HK-2 (cell line): Measurements from ENCODE around the gene COL13A1.

Source experiments
- DNase-seq: peaks from one replicate; pipeline ENCODE4 v3.0.0-alpha.2; 2018; ENCODE audit not compliant: unreplicated experiment

Gene COL13A1

DNA sequence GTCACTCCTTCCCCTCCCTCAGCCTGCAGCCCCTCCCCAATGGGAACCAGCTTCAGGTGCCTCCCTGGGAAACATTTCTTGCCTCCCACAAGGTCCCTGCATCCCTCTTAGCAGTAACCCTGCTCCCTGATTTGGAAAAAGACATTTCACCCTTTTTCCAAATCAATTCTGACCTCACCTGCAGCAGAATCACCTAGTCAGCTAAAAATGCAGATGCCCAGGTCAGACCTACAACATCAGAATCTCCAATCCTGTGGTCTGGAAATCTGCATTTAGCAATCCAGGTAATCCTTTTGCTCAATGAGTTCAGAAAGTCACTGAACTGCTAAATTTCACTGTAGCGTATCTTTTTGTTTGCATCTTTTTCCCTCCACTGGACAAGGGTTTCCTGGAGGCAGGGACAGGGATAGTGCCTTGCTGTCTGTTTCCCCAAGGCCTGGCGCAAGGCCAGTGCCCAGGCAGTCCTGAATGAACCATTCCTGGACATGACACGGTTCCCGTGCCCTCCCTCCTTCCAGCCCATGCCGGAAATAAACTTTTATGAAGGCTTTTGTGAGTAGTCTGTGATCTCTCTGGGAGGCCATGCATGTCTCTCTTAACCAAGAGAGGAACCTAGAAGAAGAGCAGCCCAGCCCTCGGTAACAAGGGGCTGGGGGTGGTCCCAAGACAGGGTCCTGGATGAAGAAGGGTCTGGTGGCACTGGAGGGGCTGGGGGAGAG is 44.0 kb downstream of the COL13A1 start:
- peak; percentile 78 for DNase-seq

DNA sequence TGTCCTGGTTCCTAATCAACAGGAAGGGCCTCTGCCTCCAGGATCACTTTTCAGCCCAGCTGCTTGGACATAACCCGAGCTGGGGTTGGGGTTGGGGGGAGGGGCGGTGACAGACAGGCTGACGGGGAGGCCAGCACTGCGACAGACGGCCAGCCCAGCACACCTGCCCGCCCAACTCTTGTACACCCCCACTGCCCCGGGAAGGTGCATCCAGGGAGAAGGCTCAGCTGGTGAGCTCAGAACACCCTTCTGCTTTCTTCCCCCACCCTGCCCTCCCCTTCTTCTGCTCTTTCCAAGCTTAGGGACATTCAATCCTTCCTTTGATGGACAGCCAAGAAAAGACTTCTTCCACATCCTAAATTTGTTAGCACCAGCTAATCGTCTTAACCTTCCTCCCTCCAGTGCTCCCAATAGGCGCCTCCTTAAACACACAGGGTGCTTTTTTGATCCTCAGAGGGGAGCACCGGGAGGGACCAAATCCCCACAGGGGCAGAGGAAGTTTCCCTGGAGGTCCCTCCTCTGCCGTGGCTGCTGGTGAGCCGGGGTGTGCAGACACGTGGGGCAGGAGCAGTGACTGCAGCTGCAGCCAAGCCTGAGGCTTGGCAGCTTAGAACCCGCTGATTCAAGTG is 44.7 kb downstream of the COL13A1 start:
- DNase-seq: no peak

DNA sequence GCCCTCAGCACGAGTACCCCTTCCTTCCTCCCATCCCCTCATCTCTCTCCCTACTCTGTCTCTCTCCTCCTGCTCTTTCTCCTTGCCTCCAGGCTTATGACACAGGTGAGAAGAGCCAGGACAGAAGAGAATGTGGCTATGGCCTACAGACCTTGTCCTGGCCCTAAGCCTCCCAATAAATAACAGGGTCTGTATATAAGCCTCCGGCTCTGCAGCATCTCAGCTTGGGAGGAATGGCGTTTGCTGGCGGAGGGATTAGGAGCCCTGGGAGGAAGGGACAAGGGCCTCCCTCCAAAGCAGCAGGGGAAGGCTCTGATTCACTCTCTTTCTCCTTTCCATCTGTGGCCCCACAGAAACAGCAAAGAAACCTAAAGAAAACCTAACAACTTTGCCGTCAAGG is 45.8 kb downstream of the COL13A1 start:
- DNase-seq: no peak

DNA sequence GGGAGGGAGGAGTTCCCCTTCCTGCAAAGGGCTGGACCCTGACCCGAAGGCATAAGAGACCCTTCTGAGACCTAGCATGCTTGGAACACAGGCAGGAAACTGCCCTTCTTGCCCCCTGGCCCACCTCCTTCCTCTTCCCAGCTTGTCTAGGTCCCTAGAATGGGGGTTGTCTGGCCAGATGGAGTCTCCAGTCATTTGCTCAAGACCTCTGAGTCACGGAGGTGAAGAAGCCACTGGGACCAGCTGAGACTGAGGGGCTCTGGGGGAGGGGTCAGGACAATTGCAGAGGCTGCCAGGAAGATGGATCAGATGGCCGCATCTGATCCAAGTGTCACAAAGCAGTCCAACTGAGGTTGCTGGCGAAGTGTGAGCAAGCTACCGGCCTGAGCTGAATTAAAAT is 46.2 kb downstream of the COL13A1 start:
- no peak for DNase-seq

DNA sequence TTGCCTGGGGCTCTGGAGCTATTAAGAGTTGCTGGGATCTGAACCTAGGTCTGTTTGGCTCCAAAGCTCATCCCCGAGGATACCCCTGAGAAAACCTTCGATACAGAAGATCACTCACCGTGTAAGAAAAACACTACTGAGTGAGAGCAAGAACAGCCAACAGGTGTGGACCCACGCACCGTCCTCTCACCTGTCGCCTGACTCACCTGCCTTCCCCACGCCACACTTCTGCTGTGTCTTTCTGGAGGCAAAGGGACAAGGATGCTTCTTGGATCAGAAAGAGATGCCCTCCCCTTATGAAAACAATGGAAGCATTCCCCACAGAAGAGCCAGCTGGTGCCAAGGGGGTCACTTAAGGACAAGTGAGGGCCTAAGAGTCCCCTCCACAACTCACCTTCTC is 46.7 kb downstream of the COL13A1 start:
- no peak for DNase-seq

DNA sequence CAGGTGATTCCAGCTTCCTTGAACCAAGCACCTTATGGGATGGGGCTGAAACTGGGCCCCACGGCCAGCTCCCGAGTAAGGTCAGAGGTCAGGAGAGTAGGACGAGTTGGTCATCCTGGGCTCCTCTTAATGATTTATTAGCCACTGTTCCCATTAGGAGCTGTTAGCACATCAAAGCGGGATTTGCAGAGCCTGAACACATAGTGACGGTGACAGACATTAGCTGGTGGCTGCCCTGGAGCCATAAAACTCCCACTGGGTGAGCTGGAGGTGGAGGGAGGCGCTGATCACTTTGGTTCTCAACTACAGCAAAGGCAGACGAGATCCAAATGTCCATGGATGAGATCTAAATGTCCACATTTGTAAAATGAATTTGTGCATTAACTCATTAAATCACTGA is 48.1 kb downstream of the COL13A1 start:
- no peak for DNase-seq

DNA sequence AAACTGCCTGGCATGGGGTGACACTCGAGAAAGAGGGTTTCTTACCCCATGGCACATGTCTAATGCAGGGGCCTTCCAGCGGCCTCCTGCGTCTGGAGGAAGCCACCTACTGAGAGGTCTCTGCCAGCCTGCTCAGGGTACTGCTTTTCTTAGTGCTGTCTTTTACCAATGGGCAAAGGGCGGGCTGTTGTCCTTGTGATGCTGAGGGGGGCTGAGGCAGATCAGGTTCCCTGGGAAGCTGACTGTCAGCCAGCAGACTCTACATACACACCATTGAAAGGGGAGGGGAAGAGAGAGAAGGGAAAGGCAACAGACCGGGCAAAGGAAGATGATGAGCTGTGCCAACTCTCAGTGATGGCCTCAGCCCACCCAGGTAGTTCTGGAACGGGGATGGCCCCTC is 48.7 kb downstream of the COL13A1 start:
- no peak for DNase-seq

DNA sequence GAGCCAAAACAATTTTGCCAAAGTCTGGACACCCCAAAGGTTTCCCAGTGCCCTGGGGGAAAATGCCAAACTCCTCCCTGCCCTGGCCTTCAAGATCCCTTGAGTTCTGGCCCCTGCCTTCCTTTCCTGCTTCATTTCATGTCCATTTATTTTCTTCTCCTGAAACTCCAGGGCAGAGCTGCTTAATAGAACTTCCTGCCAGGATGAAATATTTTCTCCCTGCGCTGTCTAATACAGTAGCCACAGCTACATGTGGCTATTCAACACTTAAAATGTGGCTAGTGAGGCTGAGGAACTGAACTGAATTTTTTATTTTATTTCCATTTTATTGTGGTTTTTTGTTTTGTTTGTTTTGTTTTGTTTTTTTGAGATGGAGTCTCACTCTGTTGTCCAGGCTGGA is 49.6 kb downstream of the COL13A1 start:
- no peak for DNase-seq

DNA sequence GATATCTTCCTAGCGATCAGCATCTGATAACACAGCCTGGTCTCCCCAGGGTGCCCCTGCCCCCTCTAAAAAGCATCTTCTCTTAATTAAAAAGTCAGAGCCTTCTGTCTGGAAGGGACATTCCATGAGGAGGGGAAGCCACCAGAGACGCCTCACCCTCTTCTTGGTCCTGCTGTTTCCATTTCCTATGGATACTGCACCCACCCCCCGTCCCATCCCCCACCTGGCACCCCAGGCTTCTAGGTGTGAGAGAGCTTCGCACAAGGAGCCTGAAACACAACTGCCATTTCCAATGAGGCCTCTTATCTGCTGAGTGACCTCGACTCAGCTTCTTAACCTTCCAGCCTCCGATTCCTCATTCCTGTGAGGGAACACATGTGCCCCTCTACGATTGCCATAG is 51.4 kb downstream of the COL13A1 start:
- DNase-seq: no peak

DNA sequence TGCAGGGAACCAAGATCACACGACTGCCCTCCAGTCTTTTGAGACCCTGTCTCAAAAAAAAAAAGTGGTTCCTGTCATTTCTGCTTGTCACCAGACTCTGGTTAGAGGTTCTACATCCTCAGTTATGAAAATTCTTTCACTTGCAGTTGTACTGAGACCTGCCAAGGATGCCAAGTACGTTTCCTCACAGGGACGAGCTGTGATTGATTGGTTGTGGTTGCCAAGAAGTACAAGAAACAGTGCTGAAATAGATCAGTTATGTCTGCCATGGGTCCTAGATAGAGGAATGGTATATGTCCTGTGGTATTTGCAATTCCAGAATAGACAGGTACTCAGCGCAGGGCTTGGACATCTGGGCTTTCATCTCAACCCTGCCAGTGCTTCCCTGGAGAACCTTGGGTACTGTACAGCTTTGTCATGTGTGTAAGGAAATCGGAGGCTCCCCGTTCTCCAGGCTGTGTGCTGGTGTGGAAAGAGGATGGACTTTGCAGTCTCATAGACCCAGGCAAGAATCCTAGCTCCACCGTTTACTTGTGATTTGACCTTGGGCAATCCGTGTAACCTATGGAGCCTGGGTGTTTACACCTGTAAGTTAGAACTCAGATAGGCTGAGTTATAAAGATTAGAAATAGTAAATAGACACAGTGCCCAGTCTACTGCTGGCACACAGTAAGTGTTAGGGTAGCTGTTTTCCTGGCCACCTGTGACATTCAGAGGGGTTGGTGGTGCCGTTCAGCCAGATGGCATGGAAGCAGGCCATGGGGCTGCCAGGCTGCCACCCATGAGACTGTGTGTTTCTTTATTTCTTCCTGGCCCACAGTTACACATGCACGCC is 53.0 kb downstream of the COL13A1 start:
- DNase-seq: no peak

DNA sequence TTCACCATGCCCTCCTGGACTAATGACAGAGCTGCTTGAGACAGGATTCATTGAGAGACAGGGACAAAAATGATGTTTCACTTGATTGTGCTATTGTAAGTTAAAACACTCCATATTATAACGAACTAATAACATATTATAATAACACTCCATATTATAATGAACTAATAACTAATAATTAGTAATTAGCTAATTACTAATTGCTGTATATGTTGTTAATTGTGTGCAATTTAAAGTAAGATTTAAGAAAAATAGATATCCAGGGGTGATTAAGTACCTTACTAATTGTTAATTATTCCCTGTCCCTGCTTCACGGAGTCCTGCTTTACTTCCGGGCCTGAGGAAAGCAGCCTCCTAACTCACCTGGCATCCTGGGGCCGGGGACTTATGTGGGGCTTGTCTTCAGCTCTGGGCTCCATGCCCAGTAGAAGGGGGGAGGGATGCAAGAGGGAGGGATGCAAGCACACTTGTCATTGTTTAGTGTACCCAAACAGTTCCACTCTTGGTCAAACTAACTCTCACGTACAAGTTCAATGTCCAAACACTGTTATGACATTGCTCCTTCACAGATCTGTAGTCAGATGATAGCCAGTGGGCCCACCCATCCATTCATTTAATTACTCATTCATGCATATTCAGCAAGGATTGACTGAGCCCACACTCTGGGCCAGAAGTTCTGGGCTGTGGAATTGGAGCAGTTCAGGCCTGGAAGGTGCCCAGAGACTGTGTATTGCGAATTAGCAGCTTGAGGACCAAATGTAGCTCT is 53.8 kb downstream of the COL13A1 start:
- DNase-seq: no peak

DNA sequence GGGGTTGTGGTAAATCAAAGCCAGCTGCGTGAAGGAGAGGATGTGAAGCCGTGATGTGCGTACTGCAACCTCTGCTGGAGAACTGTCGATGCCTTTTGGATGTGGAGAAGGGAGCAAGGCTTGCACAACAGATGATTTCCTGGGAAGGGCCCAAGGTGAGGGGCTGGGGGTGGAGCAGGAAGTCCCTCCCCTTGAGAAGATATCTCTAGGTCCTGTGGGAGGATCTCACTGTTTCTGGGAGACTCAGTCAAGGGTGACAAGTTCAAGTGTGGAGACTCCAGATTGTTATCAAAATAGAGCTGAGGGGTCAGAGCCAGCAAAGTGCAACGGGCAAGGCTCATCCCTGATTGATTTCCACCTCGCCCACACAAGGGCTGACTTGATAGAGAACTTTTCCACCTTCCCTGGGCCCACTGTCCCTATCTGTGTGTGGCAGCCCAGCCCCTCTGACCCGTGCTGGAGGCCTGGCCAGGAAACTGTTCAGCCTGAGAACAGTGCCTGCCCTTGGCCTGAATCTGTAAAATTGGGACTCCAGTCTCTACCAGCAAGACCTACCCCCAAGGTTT is 55.0 kb downstream of the COL13A1 start:
- no peak for DNase-seq

DNA sequence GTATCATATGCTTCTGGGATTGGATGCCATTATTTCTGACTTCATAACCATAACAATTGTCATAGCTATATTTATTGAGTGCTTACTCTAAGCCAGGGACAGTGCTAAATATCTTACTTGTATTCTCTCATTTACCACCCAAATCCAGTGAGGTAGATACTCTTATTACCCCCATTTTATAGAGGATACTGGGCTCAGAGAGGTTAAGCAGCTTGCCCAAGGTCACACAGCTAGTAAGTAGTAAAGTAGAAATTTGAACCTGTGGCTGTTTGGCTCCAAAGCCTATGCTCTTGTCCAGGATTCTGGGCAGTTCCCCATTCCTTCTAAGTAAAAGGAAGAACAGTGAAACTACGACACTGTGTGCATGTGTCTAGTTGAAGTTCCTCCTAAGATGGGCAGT is 56.5 kb downstream of the COL13A1 start:
- no peak for DNase-seq

DNA sequence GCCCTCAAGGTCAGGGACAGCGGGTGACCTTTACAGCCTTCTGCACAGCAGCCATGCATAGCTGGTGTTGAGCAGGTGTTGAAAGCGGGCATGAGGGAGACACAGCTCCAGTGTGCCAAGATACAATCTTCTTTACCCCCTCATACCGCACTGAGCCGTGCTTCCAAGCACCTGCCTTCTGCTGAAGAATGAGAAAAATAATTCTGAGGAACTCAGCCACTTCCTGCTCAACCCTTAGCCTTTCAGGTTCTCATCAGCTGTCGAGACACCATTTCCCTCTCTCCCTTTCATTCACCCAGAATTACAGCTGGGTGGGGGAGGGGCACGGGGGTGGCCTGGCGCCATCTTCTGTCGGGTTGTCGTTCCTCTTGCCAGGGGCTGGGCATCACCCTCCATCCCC is 58.6 kb downstream of the COL13A1 start:
- no peak for DNase-seq

DNA sequence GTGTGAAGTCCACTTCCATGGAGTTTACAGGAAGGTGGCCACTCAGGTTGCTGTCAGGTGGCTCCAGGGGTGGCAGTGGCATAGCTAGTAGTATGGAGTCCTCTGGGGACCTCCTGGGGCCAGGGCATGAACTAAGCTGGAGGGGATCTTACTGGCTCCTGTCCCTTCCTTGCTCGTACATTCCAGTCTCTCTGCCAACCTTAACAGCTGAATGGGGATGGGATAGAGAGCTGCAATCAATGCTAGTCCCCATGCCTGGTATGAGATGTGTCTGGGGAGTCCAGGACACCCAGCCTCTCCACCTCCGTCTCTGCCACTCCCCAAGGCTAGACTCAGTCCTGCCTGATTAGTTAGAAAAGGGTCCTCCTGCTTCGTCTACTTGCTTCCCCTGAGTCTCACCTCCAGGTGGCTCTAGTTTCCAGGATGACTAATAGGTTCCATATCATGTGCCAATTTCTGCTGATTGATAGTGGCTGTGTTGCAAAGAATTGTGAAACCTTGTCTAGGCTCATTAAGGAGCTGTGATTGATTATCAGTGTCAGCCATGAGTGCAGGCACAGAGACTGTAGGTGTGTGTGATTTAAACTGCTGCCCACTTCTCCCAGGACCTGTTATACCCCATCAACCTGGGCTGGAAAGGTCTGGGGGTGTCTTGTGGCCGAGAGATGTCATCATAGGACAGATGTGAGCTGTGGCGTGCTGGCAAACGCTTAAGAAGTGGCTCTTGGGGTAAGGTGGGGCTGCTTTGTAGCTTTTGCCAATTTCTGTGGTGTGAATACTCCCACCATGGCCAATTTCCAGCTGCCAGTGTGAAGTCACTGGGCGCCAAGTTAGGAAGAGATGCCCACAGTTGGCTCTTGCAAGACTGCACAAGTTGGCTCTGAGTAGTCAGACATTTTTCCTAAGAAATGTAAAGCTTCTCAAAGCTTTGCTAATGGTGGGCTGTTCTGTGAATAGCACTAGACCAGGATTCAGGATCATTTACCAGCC is 59.8 kb downstream of the COL13A1 start:
- no peak for DNase-seq

DNA sequence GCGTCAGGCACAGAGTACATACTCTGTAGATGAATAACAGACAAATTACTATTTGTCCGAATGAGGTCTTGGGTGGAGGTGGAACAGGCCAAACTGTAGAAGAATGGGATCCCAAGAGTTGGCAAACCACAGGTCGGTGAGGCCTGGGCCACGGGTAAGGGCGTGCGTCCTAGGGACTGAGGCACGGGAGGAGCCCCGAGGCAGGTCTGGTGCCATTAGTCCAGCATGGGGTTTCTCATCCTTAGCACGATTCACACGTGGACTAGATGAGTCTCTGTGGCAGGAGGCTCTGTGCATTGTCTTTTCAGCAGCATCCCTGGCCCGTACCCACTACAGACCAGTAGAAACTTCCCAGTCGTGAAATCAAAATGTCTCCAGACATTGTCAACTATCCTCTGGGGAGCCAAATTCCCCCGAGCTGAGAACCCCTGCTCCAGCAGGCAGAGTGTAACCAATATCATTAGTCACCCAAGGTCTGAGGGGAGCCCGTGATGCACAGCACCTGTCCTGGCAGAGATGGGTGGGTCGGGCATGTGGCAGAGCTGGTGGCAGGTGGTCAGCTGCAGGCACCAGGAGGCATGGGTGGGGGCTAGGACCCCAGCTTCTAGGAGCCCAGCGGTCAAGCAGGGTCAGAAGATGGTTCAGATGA is 61.3 kb downstream of the COL13A1 start:
- DNase-seq: no peak

DNA sequence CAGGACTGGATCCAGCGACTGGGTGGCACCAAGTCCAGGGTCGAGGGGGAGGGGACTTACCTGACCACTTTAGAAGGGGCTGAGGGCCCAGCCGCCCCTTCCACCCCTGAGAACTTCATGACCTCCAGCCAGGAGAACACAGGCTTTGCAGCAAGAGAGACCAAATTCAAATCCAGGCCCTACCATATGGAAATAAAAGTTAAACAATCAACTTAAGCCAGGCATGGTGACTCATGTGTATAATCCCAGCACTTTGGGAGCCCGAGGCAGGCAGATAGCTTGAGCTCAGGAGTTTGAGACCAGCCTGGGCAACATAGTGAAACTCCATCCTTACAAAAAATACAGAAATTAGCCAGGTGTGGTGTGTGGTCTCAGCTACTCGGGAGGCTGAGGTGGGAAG is 61.9 kb downstream of the COL13A1 start:
- DNase-seq: no peak

DNA sequence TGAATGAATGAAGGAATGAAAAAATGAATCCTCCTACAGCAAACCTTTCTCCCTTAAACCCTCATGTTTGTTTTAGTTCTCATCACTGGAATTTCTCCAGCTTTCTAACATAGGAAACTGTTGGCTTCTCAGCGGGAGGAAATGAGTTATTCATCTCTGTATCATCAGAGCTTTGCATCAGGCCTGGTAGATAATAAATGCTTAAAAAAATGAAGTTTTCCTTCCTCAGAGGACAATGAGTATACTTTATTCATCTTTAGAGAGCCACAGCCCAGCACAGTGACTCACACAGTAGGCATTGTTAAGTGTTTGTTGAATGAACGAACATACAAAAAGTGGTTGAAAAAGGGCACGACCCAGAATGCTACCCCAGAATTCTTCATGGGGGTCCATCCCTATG is 62.6 kb downstream of the COL13A1 start:
- no peak for DNase-seq

DNA sequence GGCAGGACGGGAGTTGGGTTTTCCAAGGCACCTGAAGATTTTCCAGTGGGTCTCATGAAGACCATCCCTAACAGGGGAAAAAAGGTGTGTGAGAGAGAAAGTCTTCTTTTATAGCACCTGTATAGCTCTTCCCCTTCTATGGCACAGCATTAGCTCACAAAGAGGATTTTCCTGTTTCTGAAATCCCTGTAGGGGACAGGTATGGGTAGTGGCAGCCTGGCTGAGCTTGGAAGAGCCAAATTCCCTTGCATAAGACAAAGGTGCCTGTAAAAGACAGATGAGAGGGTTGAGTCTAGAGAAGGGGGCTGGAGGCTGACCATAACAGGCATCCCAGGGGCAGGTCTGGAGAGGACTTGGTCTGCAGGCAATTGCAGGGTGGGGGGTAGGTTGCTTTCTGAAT is 63.7 kb downstream of the COL13A1 start:
- DNase-seq: no peak

DNA sequence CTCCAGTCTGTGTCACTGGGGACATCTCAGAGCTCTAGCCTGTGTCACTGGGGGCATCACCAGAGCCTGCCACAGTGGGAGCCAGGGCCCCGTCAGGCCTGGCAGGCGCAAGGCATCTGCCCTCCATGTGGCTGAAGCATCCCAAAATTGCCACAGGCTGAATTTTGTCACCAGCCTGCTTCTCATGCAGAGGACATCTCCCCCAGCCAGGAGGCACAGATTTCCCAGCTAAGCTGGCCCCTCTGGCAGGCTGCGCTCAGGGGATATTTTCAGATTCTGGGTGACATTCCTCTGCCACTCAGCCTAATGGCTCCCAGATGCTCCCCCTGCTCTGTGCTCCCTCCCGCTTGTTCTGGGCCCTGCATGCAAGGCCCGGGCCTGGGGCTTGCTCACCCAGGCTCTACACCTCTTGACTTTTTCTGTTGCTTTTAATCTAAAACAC is 64.6 kb downstream of the COL13A1 start:
- no peak for DNase-seq
